CD4-positive, alpha-beta memory T cell (primary cell): Measurements from ENCODE around the gene PRKCQ. TPM values are rescaled to one million over a fixed set of nuclear protein-coding genes. Genes with fewer than 3 reads are reported as not detected.

Experiments used
- CTCF ChIA-PET: fragments of 350-600 bp; sonication (Branson Sonifier 250); formaldehyde crosslinking; loops from one replicate; lab custom pipeline; 2021; ENCODE audit warnings: inconsistent platforms; ENCODE audit not compliant: partially characterized antibody; lab: Charles Lee
- POLR2A ChIA-PET: fragments of 350-600 bp; sonication (Branson Sonifier 250); formaldehyde crosslinking; loops from one replicate; lab custom pipeline; 2021; ENCODE audit not compliant: partially characterized antibody; lab: Charles Lee
- DNase-seq, 5 donors: peaks; one replicate each; pipeline versions ENCODE4 v3.0.0 to v3.0.0-alpha.2; 2020 to 2022; ENCODE audit warnings: mixed read lengths in 1 of 5
- H3K27ac ChIP-seq: one replicate; pipeline ENCODE4 v1.7.0; 2013; ENCODE audit warnings: low read depth, low read length
- H3K27me3 ChIP-seq: 2 replicates; pipeline ENCODE4 v1.7.0; 2013; ENCODE audit warnings: mild to moderate bottlenecking, low read length, moderate library complexity; ENCODE audit not compliant: insufficient read depth
- H3K36me3 ChIP-seq: 2 replicates; pipeline ENCODE4 v1.7.0; 2013; ENCODE audit warnings: mild to moderate bottlenecking, low read length, moderate library complexity; ENCODE audit not compliant: insufficient read depth
- H3K4me1 ChIP-seq: 2 replicates; pipeline ENCODE4 v1.7.0; 2013; ENCODE audit warnings: mild to moderate bottlenecking, low read length, moderate library complexity; ENCODE audit not compliant: insufficient read depth
- H3K4me3 ChIP-seq, 2 donors: one replicate each; pipeline ENCODE4 v1.7.0; 2013; ENCODE audit warnings: low read length in 2 of 2, mild to moderate bottlenecking in 1 of 2
- H3K9me3 ChIP-seq, 2 donors: one replicate each; pipeline ENCODE4 v1.7.0; 2013; ENCODE audit warnings: low read length in 2 of 2, control low read depth in 1 of 2; ENCODE audit not compliant: control insufficient read depth in 1 of 2
- H3K27ac Mint-ChIP-seq, 7 donors: one replicate each; pipeline ENCODE4 v1.8.0; 2020 to 2021; ENCODE audit warnings: mixed read lengths in 7 of 7, mild to moderate bottlenecking in 6 of 7, inconsistent platforms in 3 of 7, moderate library complexity in 3 of 7
- H3K27me3 Mint-ChIP-seq, 2 donors: one replicate each; pipeline ENCODE4 v1.8.0; 2020 to 2021; ENCODE audit warnings: mixed read lengths in 2 of 2
- H3K36me3 Mint-ChIP-seq, 2 donors: one replicate each; pipeline ENCODE4 v1.8.0; 2020 to 2021; ENCODE audit warnings: mixed read lengths in 2 of 2, inconsistent platforms in 1 of 2, mild to moderate bottlenecking in 1 of 2
- H3K4me1 Mint-ChIP-seq, 4 donors: one replicate each; pipeline ENCODE4 v1.8.0; 2020 to 2021; ENCODE audit warnings: mixed read lengths in 4 of 4, mild to moderate bottlenecking in 1 of 4
- H3K4me3 Mint-ChIP-seq, 8 donors: one replicate each; pipeline ENCODE4 v1.8.0; 2020 to 2021; ENCODE audit warnings: mixed read lengths in 8 of 8, mild to moderate bottlenecking in 7 of 8, moderate library complexity in 6 of 8, inconsistent platforms in 3 of 8
- H3K9me3 Mint-ChIP-seq, 8 donors: one replicate each; pipeline ENCODE4 v1.8.0; 2020 to 2021; ENCODE audit warnings: mixed read lengths in 8 of 8, mild to moderate bottlenecking in 5 of 8, inconsistent platforms in 3 of 8, moderate library complexity in 1 of 8
- intact Hi-C: fragments of 100-400 bp; cut with micrococcal nuclease; formaldehyde crosslinking; loops from one replicate; pipeline ENCODE4 v1.15.1; 2023
- polyA plus RNA-seq, 2 donors: library from polyadenylated mRNA; unstranded; fragments of 300-500 nt; fragmentation: Illumina TruSeq; gene quantifications; one replicate each; pipeline ENCODE4 v1.2.3, GENCODE V29; 2021
- total RNA-seq, 2 experiments: library from RNA; stranded (reverse); gene quantifications; one replicate each; pipeline ENCODE4 v1.2.3, GENCODE V29; 2021

The PRKCQ gene
- total and polyA plus RNA-seq, 4 experiments from 2014 or later, result 45.0 to 77.1 (median 71.0) TPM

GRCh38 chr10:6427357-6427959 lies 152.6 kb downstream of the PRKCQ start:
- Mint-ChIP-seq H3K27me3 (no peaks in the 10 kb centered on the region), H3K27ac (peak overlapping the region in 1 of 7 donors; percentile 60), H3K9me3 (peaks cover 0 to 8% (median 0%) of the 10 kb centered on the region in 8 donors), H3K4me1 (peaks cover 0 to 7% (median 3%) of the 10 kb centered on the region in 4 donors), H3K36me3 (peaks cover 45 to 72% of the 10 kb centered on the region in 2 donors), H3K4me3 (no peak overlapping the region)
- no peak overlapping the region for H3K4me3 ChIP-seq
- H3K9me3 ChIP-seq, result no peaks in the 10 kb centered on the region
- ChIA-PET CTCF (interaction anchor here (1.2 kb wide), 1 partner anchor 10 kb away, joined by 4 read pairs; no protein-coding TSS in a partner anchor), POLR2A (no interaction called here)
- H3K27ac ChIP-seq, result no peak overlapping the region
- intact Hi-C loops, result no loop called here
- no peaks in the 10 kb centered on the region for H3K4me1 ChIP-seq
- DNase-seq, result no peak
- H3K27me3 ChIP-seq, result no peaks in the 10 kb centered on the region
- peaks cover 50% of the 10 kb centered on the region for H3K36me3 ChIP-seq

- DNase-seq, result no peak
- Histone ChIP-seq H3K36me3 (peaks cover 39% of the 10 kb centered on the region), H3K27ac (no peak overlapping the region), H3K9me3 (no peaks in the 10 kb centered on the region), H3K4me1 (no peaks in the 10 kb centered on the region), H3K4me3 (no peak overlapping the region), H3K27me3 (no peaks in the 10 kb centered on the region)
- intact Hi-C loops, result no loop called here
- CTCF ChIA-PET, result interaction anchor here (0.9 to 1.2 kb wide), 2 partner anchors 9 to 244 kb away, joined by 3 to 4 read pairs; no protein-coding TSS in a partner anchor
- POLR2A ChIA-PET, result no interaction called here
- peaks cover 0 to 8% (median 0%) of the 10 kb centered on the region in 8 donors for H3K9me3 Mint-ChIP-seq
- peaks cover 0 to 6% (median 2%) of the 10 kb centered on the region in 4 donors for H3K4me1 Mint-ChIP-seq
- peak overlapping the region in 3 of 7 donors; percentile 44 to 82 (median 57) for H3K27ac Mint-ChIP-seq
- no peaks in the 10 kb centered on the region for H3K27me3 Mint-ChIP-seq
- no peak overlapping the region for H3K4me3 Mint-ChIP-seq
- H3K36me3 Mint-ChIP-seq, result peaks cover 42 to 61% of the 10 kb centered on the region in 2 donors
Observed at GRCh38 chr10:6426317-6426716, 153.8 kb downstream of the PRKCQ start.

- peaks cover 0 to 7% (median 2%) of the 10 kb centered on the region in 4 donors for H3K4me1 Mint-ChIP-seq
- peak overlapping the region in 1 of 8 donors; percentile 15 for H3K4me3 Mint-ChIP-seq
- Histone ChIP-seq H3K9me3 (no peaks in the 10 kb centered on the region), H3K27ac (no peak overlapping the region), H3K4me1 (no peaks in the 10 kb centered on the region), H3K4me3 (no peak overlapping the region), H3K27me3 (no peaks in the 10 kb centered on the region), H3K36me3 (peaks cover 20% of the 10 kb centered on the region)
- ChIA-PET CTCF (no interaction called here), POLR2A (no interaction called here)
- DNase-seq, result no peak
- H3K27me3 Mint-ChIP-seq, result no peaks in the 10 kb centered on the region
- H3K9me3 Mint-ChIP-seq, result peaks cover 0 to 5% (median 0%) of the 10 kb centered on the region in 8 donors
- H3K36me3 Mint-ChIP-seq, result peaks cover 26 to 43% of the 10 kb centered on the region in 2 donors
- H3K27ac Mint-ChIP-seq, result peak overlapping the region in 6 of 7 donors; percentile 30 to 79 (median 42)
- intact Hi-C loops, result no loop called here
Observed at GRCh38 chr10:6423413-6424170, 156.5 kb downstream of the PRKCQ start.

GRCh38 chr10:6423004-6423403 lies 157.1 kb downstream of the PRKCQ start:
- H3K36me3 Mint-ChIP-seq, result peaks cover 21 to 37% of the 10 kb centered on the region in 2 donors
- Histone ChIP-seq H3K27ac (no peak overlapping the region), H3K36me3 (peaks cover 14% of the 10 kb centered on the region), H3K4me1 (no peaks in the 10 kb centered on the region), H3K27me3 (no peaks in the 10 kb centered on the region), H3K4me3 (no peak overlapping the region), H3K9me3 (no peaks in the 10 kb centered on the region)
- ChIA-PET POLR2A (interaction anchor here (1.0 kb wide), 1 partner anchor 13 kb away, joined by 5 read pairs; no protein-coding TSS in a partner anchor), CTCF (interaction anchor here (1.1 kb wide), 1 partner anchor 245 kb away, joined by 4 read pairs; no protein-coding TSS in a partner anchor)
- no peak for DNase-seq
- peak overlapping the region in 4 of 7 donors; percentile 62 to 79 (median 76) for H3K27ac Mint-ChIP-seq
- peaks cover 0 to 7% (median 2%) of the 10 kb centered on the region in 4 donors for H3K4me1 Mint-ChIP-seq
- H3K27me3 Mint-ChIP-seq, result no peaks in the 10 kb centered on the region
- peaks cover 0 to 5% (median 0%) of the 10 kb centered on the region in 8 donors for H3K9me3 Mint-ChIP-seq
- intact Hi-C loops, result no loop called here
- peak overlapping the region in 1 of 8 donors; percentile 45 for H3K4me3 Mint-ChIP-seq

DNA sequence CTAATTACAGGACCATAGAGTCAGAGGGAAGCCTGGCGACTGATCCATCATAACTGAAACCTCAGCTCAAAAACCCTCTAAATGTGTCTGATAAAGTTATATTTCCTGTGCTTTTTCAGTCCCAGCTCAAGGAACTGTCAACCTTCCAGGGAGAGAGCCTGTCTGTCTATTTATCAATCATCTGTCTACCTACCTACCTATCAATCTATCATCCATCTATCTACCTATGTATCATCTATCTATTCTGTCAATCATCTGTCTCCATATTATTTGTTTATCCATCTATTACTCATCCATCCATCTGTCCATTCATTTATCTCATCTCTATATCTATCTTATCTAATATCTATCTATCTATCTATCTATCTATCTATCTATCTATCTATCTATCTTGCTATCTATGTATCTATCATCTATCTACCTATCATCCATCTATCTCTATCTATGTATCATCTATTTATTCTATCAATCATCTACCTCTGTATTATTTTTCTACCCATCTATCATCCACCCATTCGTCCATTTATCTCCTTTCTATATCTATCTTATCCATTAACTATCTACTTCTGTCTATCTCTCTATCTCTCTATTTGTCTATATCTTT lies 161.4 kb downstream of the PRKCQ start:
- no peak overlapping the region for H3K27ac Mint-ChIP-seq
- no peak for DNase-seq
- Histone ChIP-seq H3K36me3 (no peaks in the 10 kb centered on the region), H3K9me3 (no peaks in the 10 kb centered on the region), H3K4me1 (no peaks in the 10 kb centered on the region), H3K4me3 (no peak overlapping the region), H3K27me3 (no peaks in the 10 kb centered on the region), H3K27ac (no peak overlapping the region)
- ChIA-PET POLR2A (interaction anchor here (1.3 kb wide), 1 partner anchor 260 kb away, joined by 3 read pairs; no protein-coding TSS in a partner anchor), CTCF (interaction anchor here (1.0 to 8.9 kb wide), 7 partner anchors 13 to 259 kb away, joined by 3 to 78 read pairs (median 5); no protein-coding TSS in a partner anchor)
- H3K27me3 Mint-ChIP-seq, result no peaks in the 10 kb centered on the region
- peaks cover 0 to 3% (median 0%) of the 10 kb centered on the region in 8 donors for H3K9me3 Mint-ChIP-seq
- intact Hi-C loops, result loop anchor here (5.0 to 10.0 kb wide), 2 partner anchors 509 to 996 kb away; partner anchors contain the start of gene SFMBT2
- peaks cover 0 to 3% (median 0%) of the 10 kb centered on the region in 4 donors for H3K4me1 Mint-ChIP-seq
- H3K4me3 Mint-ChIP-seq, result no peak overlapping the region
- peaks cover 0 to 6% of the 10 kb centered on the region in 2 donors for H3K36me3 Mint-ChIP-seq

GRCh38 chr10:6418167-6418566 lies 161.9 kb downstream of the PRKCQ start:
- intact Hi-C loops, result loop anchor here (5.0 to 10.0 kb wide), 2 partner anchors 509 to 997 kb away; partner anchors contain the start of gene SFMBT2
- Mint-ChIP-seq H3K36me3 (peaks cover 0 to 5% of the 10 kb centered on the region in 2 donors), H3K4me1 (peaks cover 0 to 3% (median 0%) of the 10 kb centered on the region in 4 donors), H3K4me3 (no peak overlapping the region), H3K27ac (no peak overlapping the region), H3K9me3 (peaks cover 0 to 3% (median 0%) of the 10 kb centered on the region in 8 donors), H3K27me3 (no peaks in the 10 kb centered on the region)
- no peaks in the 10 kb centered on the region for H3K27me3 ChIP-seq
- no peak for DNase-seq
- H3K4me1 ChIP-seq, result no peaks in the 10 kb centered on the region
- H3K4me3 ChIP-seq, result no peak overlapping the region
- POLR2A ChIA-PET, result interaction anchor here (1.3 kb wide), 1 partner anchor 260 kb away, joined by 3 read pairs; no protein-coding TSS in a partner anchor
- H3K27ac ChIP-seq, result no peak overlapping the region
- H3K9me3 ChIP-seq, result no peaks in the 10 kb centered on the region
- CTCF ChIA-PET, result interaction anchor here (1.0 to 8.9 kb wide), 9 partner anchors 12 to 264 kb away, joined by 3 to 78 read pairs (median 5); no protein-coding TSS in a partner anchor
- no peaks in the 10 kb centered on the region for H3K36me3 ChIP-seq
